ENCODE data around the gene DCDC2.

The DCDC2 gene

GRCh38 chr6:24397631-24398030 lies 39.8 kb upstream of the DCDC2 start:
- Histone ChIP-seq H3K4me3 (no peak overlapping the region), H3K27ac (no peak overlapping the region)
- DNase-seq (ENCODE audit: low spot score), result no peak
- no peak for TF ChIP-seq CTCF (IDR thresholded peaks at IDR 0.05)

- DNase-seq (ENCODE audit: low spot score), result no peak
- no peak overlapping the region for H3K4me3 ChIP-seq
- no peak for TF ChIP-seq CTCF (IDR thresholded peaks at IDR 0.05)
Measured at GRCh38 chr6:24396824-24397223, 39.0 kb upstream of the DCDC2 start.

GRCh38 chr6:24394780-24395437 lies 37.0 kb upstream of the DCDC2 start:
- H3K27ac ChIP-seq, result no peak overlapping the region
- DNase-seq (ENCODE audit: low spot score), result no peak

More at GRCh38 chr6:24396824-24397223, 39.0 kb upstream of the DCDC2 start:
- H3K27ac ChIP-seq, result no peak overlapping the region

DNA sequence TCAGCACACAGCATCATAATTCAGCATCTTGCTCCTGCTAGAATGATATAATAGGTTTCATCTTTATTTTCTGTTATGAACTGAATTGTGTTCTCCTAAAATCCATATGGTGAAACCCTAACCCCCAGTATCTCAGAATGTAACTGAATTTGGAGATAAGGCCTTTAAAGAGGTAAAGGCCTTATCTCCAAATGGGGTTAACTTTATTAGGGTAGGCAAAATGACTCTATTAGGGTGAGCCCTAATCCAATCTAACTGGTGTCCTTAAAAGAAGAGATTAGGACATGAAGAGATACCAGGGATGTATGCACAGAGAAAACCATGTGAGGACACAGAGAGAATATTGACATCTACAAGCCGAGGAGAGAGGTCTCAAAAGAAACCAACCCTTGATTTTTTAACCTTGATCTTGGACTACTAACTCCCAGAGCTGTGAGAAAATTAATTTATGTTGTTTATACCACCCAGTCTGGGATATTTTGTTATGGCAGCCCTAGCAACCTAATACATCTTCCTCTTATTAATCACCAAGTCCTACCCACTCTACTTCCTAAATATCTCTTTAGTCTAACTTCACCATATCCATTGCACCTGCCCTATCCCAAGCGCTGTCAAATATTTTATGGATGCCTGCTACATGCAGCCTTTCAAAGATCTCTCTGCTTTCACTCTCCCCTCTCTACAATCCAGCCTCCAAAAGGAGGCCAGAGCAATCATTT lies 36.4 kb upstream of the DCDC2 start:
- no peak for DNase-seq (ENCODE audit: low spot score)
- H3K27ac ChIP-seq, result no peak overlapping the region
- H3K4me3 ChIP-seq, result no peak overlapping the region
- TF ChIP-seq CTCF (IDR thresholded peaks at IDR 0.05), result no peak

More at GRCh38 chr6:24394780-24395437, 37.0 kb upstream of the DCDC2 start:
- H3K4me3 ChIP-seq, result no peak overlapping the region
- no peak for TF ChIP-seq CTCF (IDR thresholded peaks at IDR 0.05)

- no peak for TF ChIP-seq CTCF (IDR thresholded peaks at IDR 0.05)
- DNase-seq (ENCODE audit: low spot score), result no peak
- Histone ChIP-seq H3K4me3 (no peak overlapping the region), H3K27ac (no peak overlapping the region)
Measured at GRCh38 chr6:24391756-24392405, 34.0 kb upstream of the DCDC2 start.

DNA sequence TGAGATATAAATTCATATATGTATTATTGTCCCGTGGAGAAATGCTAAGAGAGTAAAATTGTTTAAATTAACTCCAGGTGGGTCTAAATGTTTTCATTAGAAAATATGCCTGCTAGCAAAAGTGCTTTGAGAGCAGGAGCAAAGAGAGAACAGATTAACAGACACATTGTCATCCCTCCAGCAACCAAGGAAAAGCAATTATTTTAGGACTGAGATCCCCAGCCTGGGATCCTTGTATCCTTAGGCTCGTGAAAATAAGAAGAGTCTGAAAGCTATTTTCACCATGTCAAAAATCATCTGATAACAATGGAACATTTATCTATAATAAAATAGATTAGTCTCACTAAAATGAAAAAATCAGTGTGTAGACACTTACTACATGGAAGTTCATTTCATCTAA lies 33.3 kb upstream of the DCDC2 start:
- no peak for TF ChIP-seq CTCF (IDR thresholded peaks at IDR 0.05)
- Histone ChIP-seq H3K4me3 (no peak overlapping the region), H3K27ac (no peak overlapping the region)
- DNase-seq (ENCODE audit: low spot score), result no peak
